ENCODE measurements around the gene SLC44A3. TPM values are rescaled to one million over a fixed set of nuclear protein-coding genes. Genes with fewer than 3 reads are reported as not detected.

SLC44A3 gene
- total and polyA plus RNA-seq, 2 experiments from 2014 or later, result 2.9 to 4.5 TPM

- H3K36me3 Mint-ChIP-seq (ENCODE audit: low read depth), result peaks cover 44% of the 10 kb centered on the region
- 0 out of 2 replicates have a peak overlapping the region, but pooled peaks have one; percentile 16 for H3K27ac Mint-ChIP-seq
- H3K79me2 ChIP-seq (replicated peaks; ENCODE audit: insufficient read depth), result peaks cover 99% of the 10 kb centered on the region
- no peaks in the 10 kb centered on the region for H3K9me2 ChIP-seq (ENCODE audit: insufficient read depth)
- H3K4me3 ChIP-seq, result no peak overlapping the region
- H4K20me1 ChIP-seq (replicated peaks; ENCODE audit: insufficient read depth), result peaks cover 95% of the 10 kb centered on the region
- H3K4me1 Mint-ChIP-seq, result peaks cover 47% of the 10 kb centered on the region
- ATAC-seq, result peak; percentile 75
- peaks cover 62% of the 10 kb centered on the region for H3K4me1 ChIP-seq (ENCODE audit: insufficient read depth)
- no peaks in the 10 kb centered on the region for H3F3A ChIP-seq (replicated peaks; ENCODE audit: low read depth)
- peak overlapping the region; percentile 54; the same call in 1 of the 2 replicates for H3K4me2 ChIP-seq
- H3K27me3 ChIP-seq (ENCODE audit: insufficient read depth), result no peaks in the 10 kb centered on the region
- no peak overlapping the region for H2AFZ ChIP-seq
- peak; percentile 33 for DNase-seq (ENCODE audit: low spot score)
- no peaks in the 10 kb centered on the region for H3K9me3 Mint-ChIP-seq
- H3K27me3 Mint-ChIP-seq (ENCODE audit: insufficient read depth, low read depth, poor library complexity), result peaks cover 3% of the 10 kb centered on the region
- TF ChIP-seq ZNF114 (CRISPR knock-in tag; IDR thresholded peaks at IDR 0.05) (no peak), STAT1 (IDR thresholded peaks at IDR 0.05; ENCODE audit: unreplicated experiment) (no peak), NANOG (IDR thresholded peaks at IDR 0.05; ENCODE audit: borderline replicate concordance) (no peak), JUNB (IDR thresholded peaks at IDR 0.05; ENCODE audit: unreplicated experiment) (no peak), ETS1 (IDR thresholded peaks at IDR 0.05) (no peak), EZH2 (IDR thresholded peaks at IDR 0.05; ENCODE audit: low read depth, unreplicated experiment) (no peak), ZNF331 (CRISPR knock-in tag; IDR thresholded peaks at IDR 0.05; ENCODE audit: low read depth) (no peak), CREB1 (CRISPR knock-in tag; IDR thresholded peaks at IDR 0.05; ENCODE audit: low read depth) (no peak), EZH2phosphoT487 (IDR thresholded peaks at IDR 0.05; ENCODE audit: unreplicated experiment) (no peak), REST (IDR thresholded peaks at IDR 0.05; ENCODE audit: unreplicated experiment) (no peak), POLR2AphosphoS5 (IDR thresholded peaks at IDR 0.05; ENCODE audit: low read depth) (no peak), CTCF (conservative IDR thresholded peaks at IDR 0.05; ENCODE audit: low read depth in 2 of 2) (no peak), ZNF462 (CRISPR knock-in tag; IDR thresholded peaks at IDR 0.05) (no peak)
- no peak overlapping the region for H3K27ac ChIP-seq (ENCODE audit: low read depth)
- no peak overlapping the region for H3K4me3 Mint-ChIP-seq
- no peaks in the 10 kb centered on the region for H3K36me3 ChIP-seq (ENCODE audit: insufficient read depth)
Measured at GRCh38 chr1:94908190-94908589, 88.0 kb downstream of the SLC44A3 start.

All from GM23338 (cell line).